Subcutaneous adipose tissue (tissue), 4 donors: Measurements from ENCODE around the gene PLA2G2C. TPM values are rescaled to one million over a fixed set of nuclear protein-coding genes. Genes with fewer than 3 reads are reported as not detected.

Experiments
- total RNA-seq, 4 donors: library from RNA; depleted of rRNA; stranded (reverse); fragments of >200 nt; gene quantifications; one replicate each; pipeline ENCODE4 v1.1.0, GENCODE V29; 2016
- TF ChIP-seq, protein P1 (sequence below): fragments of 450-650 bp; IDR thresholded peaks from one replicate; pipeline ENCODE4 v1.5.1; 2016; ENCODE audit warnings: low read depth, mild to moderate bottlenecking, control low read depth, antibody characterized with exemption, moderate library complexity

Gene PLA2G2C
- total RNA-seq, 4 donors from 2014 or later: not detected

DNA sequence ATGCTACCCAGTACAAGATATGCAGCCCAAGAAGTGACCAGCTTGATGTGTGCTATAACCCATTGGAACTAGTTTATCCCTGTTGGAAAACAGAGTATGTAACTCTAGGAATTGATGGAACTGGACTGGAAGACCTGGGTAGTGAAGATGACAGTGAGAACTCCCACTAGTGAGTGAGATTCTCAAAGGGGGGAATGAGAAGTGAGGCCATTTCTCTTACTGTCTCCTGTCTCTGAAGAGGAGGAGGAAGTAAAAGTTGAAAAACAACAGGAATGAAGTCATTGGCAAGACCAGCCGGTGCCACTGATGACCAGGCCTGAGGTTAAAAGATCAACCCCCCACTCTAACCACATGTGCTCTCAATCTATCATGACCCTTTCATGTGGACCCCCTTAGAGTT, 26.3 kb downstream of the PLA2G2C start:
- TF ChIP-seq, protein P1, sequence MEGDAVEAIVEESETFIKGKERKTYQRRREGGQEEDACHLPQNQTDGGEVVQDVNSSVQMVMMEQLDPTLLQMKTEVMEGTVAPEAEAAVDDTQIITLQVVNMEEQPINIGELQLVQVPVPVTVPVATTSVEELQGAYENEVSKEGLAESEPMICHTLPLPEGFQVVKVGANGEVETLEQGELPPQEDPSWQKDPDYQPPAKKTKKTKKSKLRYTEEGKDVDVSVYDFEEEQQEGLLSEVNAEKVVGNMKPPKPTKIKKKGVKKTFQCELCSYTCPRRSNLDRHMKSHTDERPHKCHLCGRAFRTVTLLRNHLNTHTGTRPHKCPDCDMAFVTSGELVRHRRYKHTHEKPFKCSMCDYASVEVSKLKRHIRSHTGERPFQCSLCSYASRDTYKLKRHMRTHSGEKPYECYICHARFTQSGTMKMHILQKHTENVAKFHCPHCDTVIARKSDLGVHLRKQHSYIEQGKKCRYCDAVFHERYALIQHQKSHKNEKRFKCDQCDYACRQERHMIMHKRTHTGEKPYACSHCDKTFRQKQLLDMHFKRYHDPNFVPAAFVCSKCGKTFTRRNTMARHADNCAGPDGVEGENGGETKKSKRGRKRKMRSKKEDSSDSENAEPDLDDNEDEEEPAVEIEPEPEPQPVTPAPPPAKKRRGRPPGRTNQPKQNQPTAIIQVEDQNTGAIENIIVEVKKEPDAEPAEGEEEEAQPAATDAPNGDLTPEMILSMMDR: no peak

DNA sequence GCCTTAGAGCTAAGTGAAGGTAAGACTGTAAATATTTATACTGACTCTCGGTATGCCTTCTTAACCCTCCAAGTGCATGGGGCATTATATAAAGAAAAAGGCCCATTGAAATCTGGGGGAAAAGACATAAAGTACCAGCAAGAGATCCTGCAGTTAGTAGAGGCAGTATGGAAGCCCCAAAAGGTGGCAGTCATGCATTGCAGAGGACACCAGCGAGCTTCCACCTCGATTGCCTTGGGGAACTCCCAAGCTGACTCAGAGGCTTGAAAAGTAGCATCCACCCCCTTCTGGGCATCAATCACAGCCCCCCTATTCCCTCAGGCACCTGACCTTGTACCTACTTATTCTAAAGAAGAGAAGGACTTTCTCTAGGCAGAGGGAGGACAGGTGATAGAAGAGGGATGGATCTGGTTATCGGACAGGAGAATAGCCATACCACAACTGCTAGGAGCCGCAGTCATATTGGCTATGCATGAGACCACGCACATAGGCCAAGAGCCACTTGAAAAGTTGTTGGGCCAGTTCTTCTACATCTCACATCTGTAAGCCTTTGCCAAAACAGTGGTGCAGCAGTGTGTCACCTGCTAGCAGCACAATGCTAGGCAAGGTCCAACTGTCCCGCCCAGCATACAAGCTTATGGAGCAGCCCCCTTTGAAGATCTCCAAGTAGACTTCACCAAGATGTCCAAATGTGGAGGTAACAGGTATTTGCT, 27.8 kb downstream of the PLA2G2C start:
- TF ChIP-seq, protein P1: no peak

DNA sequence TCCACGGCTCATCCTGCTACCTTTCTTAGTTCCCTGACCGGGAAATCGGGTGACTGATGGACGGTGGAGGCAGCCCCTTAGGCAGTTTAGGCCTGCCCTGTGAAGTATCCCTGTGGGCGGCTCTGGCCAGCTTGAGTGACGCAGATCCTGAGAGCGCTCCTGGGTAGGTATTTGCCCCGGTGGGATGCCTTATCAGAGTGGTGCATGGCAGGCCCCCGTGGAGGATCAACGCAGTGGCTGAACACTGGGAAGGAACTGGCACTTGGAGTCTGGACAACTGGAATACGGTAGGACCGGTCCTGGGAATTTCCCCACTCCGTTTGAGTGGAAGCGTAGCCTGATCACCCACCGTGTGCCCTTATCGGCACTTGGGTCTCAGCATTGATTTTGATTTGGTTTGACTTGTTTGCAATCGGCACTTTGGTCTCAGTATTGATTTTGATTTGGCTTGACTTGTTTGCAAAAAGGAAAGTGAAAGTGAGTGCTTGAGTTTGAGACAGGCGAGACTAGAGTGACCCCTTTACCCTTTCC, 32.0 kb downstream of the PLA2G2C start:
- TF ChIP-seq, protein P1: no peak

DNA sequence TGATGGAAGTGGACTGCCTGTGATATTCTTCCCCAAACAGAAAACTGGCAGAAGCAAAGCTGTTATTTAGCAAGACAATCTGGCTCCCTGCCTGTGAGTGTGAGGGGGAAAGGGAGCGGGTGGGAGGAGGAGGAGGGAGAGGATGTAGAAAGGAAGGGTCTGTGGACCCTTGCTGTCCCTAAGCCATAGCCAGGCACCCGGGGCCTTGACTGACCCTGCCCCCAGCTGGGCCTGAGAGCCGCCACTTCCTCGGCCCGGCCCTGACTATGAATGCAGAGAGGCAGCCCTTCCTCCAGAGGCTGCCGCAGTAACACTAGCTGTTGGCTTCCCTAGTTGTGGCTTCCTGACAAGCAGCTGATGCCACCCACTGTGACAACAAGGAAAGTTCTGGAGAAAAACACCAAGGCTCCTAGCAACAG, 33.3 kb downstream of the PLA2G2C start:
- TF ChIP-seq, protein P1: no peak

DNA sequence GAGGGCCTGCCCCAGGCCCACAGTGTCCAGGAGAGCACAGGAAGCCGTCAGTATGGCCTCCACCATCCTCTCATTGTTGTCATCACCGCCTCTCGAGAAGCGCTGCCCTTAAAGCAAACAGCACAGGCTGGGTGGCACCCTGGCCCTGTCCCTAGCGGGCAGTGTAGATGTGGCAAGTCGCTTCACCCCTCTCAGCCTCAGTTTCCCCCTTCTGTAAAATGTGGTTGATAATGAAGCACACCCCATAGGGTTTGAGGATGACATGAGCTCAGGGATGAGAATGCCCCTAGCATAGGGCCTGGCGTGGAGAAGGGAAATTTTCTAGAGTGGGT, 33.8 kb downstream of the PLA2G2C start:
- TF ChIP-seq, protein P1: no peak

DNA sequence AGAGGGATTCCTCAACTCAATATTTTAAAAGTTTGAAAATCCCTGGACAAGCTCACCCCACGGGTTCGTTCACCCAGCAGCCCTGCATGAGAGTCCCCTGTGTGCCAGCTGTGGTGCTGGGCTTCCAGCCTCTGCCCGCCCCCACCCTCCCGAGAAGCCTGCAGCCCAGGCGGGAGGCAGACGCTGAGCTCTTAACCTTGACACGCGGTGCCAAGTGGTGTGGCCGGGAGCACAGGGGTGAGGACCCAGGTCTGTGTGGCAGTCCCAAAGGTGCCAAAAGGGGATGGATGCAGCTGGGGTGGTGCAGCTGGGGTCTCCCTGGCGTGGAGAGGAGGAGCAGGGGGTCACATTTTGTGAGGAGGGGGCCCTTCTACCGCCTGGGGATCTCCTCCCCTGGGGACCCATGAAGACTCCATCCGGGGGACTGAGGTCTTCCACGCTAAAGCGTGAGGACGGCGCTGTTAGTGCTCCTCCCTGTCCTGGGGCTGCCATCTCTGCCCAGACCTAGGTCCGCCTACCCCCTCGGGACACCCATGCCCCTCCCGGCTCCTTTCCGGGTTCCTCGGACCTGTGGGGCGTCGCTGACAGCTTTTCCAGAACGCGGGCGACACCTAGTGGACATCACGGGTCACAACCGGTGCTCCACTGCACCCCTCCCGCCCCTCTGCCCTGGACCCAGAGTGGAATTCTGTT, 34.3 kb downstream of the PLA2G2C start:
- TF ChIP-seq, protein P1: no peak

DNA sequence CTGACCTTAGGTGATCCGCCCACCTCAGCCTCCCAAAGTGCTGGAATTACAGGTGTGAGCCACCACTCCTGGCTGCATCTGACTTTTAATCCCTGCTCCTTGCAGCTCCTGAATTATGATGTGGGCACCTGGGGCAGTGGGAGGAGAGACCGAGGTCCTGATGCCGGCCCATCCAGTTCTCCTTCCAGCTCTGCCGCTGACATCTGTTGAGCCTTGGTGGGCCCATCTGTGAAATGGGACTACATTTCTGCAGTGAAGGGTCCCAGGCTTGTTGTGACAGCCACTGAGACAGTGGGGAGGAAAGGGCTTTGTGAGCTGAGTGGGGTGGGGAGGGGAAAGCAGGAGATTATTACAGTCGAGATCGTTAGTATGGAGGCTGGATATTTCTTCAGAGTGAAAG, 35.3 kb downstream of the PLA2G2C start:
- TF ChIP-seq, protein P1: no peak
